Naive thymus-derived CD4-positive, alpha-beta T cell (primary cell): Measurements from ENCODE around the gene MIA2. TPM values are rescaled to one million over a fixed set of nuclear protein-coding genes. Genes with fewer than 3 reads are reported as not detected.
A peak's percentile ranks its signal among the peaks of the same experiment; 100 is the strongest.

Experiments
- ATAC-seq: fragments of 150-1000 bp; cut with Tn5 transposase; 2 replicates; pipeline ENCODE4 v1.10.0; 2021; ENCODE audit warnings: mild to moderate bottlenecking, moderate library complexity
- CTCF ChIA-PET: fragments of 350-600 bp; sonication (Branson Sonifier 250); formaldehyde crosslinking; loops from one replicate; lab custom pipeline; 2021; ENCODE audit warnings: antibody characterized with exemption; lab: Charles Lee
- POLR2A ChIA-PET: fragments of 350-600 bp; sonication (Branson Sonifier 250); formaldehyde crosslinking; loops from one replicate; lab custom pipeline; 2021; ENCODE audit warnings: antibody characterized with exemption, inconsistent platforms; lab: Charles Lee
- DNase-seq, 9 donors: peaks; one replicate each; pipeline versions ENCODE4 v3.0.0 to v3.0.0-alpha.2; 2020 to 2022; ENCODE audit warnings: mixed read lengths in 1 of 9
- H3K27ac ChIP-seq: one replicate; pipeline ENCODE4 v1.7.0; 2013; ENCODE audit warnings: mild to moderate bottlenecking, low read depth, low read length, moderate library complexity
- H3K27me3 ChIP-seq, 2 donors: one replicate each; pipeline ENCODE4 v1.7.0; 2013; ENCODE audit warnings: low read length in 2 of 2, mild to moderate bottlenecking in 2 of 2, moderate library complexity in 2 of 2; ENCODE audit not compliant: control insufficient read depth in 2 of 2, insufficient read depth in 2 of 2
- H3K36me3 ChIP-seq, 3 experiments: 1 replicate in 2 of 3; 2 replicates in 1 of 3; pipeline ENCODE4 v1.7.0; 2013; ENCODE audit warnings: low read length in 3 of 3, mild to moderate bottlenecking in 3 of 3, moderate library complexity in 1 of 3; ENCODE audit not compliant: insufficient read depth in 3 of 3, control insufficient read depth in 2 of 3
- H3K4me1 ChIP-seq, 2 donors: one replicate each; pipeline ENCODE4 v1.7.0; 2013; ENCODE audit warnings: low read length in 2 of 2, mild to moderate bottlenecking in 2 of 2, moderate library complexity in 1 of 2; ENCODE audit not compliant: control insufficient read depth in 2 of 2, insufficient read depth in 2 of 2
- H3K4me3 ChIP-seq: 2 replicates; pipeline ENCODE4 v1.7.0; 2013; ENCODE audit warnings: mild to moderate bottlenecking, low read length
- H3K9me3 ChIP-seq, 3 experiments: 1 replicate in 2 of 3; 2 replicates in 1 of 3; pipeline ENCODE4 v1.7.0; 2013; ENCODE audit warnings: low read length in 3 of 3; ENCODE audit not compliant: control insufficient read depth in 2 of 3
- H3K27ac Mint-ChIP-seq, 9 donors: one replicate each; pipeline ENCODE4 v1.8.0; 2020 to 2022; ENCODE audit warnings: mixed read lengths in 9 of 9, mild to moderate bottlenecking in 8 of 9, moderate library complexity in 5 of 9, inconsistent platforms in 2 of 9
- H3K27me3 Mint-ChIP-seq, 5 donors: one replicate each; pipeline ENCODE4 v1.8.0; 2021 to 2022; ENCODE audit warnings: mixed read lengths in 5 of 5, mild to moderate bottlenecking in 1 of 5
- H3K36me3 Mint-ChIP-seq, 5 donors: one replicate each; pipeline ENCODE4 v1.8.0; 2020 to 2022; ENCODE audit warnings: mixed read lengths in 5 of 5, mild to moderate bottlenecking in 3 of 5, inconsistent platforms in 1 of 5
- H3K4me1 Mint-ChIP-seq, 7 donors: one replicate each; pipeline ENCODE4 v1.8.0; 2020 to 2022; ENCODE audit warnings: mixed read lengths in 7 of 7, mild to moderate bottlenecking in 3 of 7, inconsistent platforms in 1 of 7
- H3K4me3 Mint-ChIP-seq, 10 donors: one replicate each; pipeline ENCODE4 v1.8.0; 2020 to 2022; ENCODE audit warnings: mild to moderate bottlenecking in 10 of 10, mixed read lengths in 10 of 10, moderate library complexity in 6 of 10, inconsistent platforms in 2 of 10
- H3K9me3 Mint-ChIP-seq, 11 donors: one replicate each; pipeline ENCODE4 v1.8.0; 2020 to 2022; ENCODE audit warnings: mixed read lengths in 11 of 11, mild to moderate bottlenecking in 4 of 11, inconsistent platforms in 1 of 11, moderate library complexity in 1 of 11
- intact Hi-C, 2 donors: fragments of 100-400 bp; cut with micrococcal nuclease; formaldehyde crosslinking; loops; one replicate each; pipeline ENCODE4 v1.15.1; 2023
- polyA plus RNA-seq, 2 donors: library from polyadenylated mRNA; unstranded; fragments of 300-500 nt; fragmentation: Illumina TruSeq; gene quantifications; one replicate each; pipeline ENCODE4 v1.2.3, GENCODE V29; 2021
- total RNA-seq, 6 experiments: library from RNA in 5 of 6; stranded (reverse) in 5 of 6; gene quantifications; 1 replicate in 5 of 6; 2 replicates in 1 of 6; pipeline ENCODE4 v1.2.3 and lab custom pipeline; 2021 to 2026

The MIA2 gene
- total and polyA plus RNA-seq, 7 experiments from 2014 or later: 18.4 to 30.6 (median 26.1) TPM

DNA sequence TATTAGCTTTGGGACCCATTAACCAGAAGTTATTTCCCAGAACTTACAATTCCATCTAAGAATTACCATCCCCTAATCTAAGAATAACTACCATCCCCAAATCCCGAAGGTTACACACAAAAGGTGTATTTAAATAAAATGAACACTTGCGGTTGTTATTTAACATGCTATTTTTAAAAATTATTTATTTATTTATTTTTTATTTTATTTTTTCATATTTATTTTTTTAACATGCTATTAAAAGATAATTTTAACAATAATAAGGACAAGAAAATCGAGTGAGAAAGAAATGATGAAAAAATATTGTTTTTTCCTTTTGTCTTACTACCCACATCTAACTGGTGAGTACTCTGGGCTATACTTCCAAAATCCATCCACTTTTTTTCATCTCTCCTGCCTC, 192.2 kb downstream of the MIA2 start:
- ATAC-seq (no peak), DNase-seq (no peak)
- Mint-ChIP-seq H3K4me1 (peaks cover 57 to 98% (median 87%) of the 10 kb centered on the region in 7 donors), H3K36me3 (peaks cover 0 to 14% (median 12%) of the 10 kb centered on the region in 5 donors), H3K9me3 (peaks cover 0 to 2% (median 0%) of the 10 kb centered on the region in 11 donors), H3K27me3 (no peaks in the 10 kb centered on the region), H3K27ac (peak overlapping the region in 1 of 9 donors; percentile 28), H3K4me3 (peak overlapping the region in 8 of 10 donors; percentile 27 to 100 (median 58))
- POLR2A ChIA-PET: no interaction called here
- H3K27me3 ChIP-seq: no peaks in the 10 kb centered on the region
- H3K4me1 ChIP-seq: peaks cover 31 to 52% of the 10 kb centered on the region in 2 donors
- intact Hi-C loops: loop anchor here (1.0 to 5.0 kb wide), 3 partner anchors 114 to 319 kb away; no protein-coding TSS in a partner anchor
- no peaks in the 10 kb centered on the region for H3K36me3 ChIP-seq
- CTCF ChIA-PET: interaction anchor here (1.0 to 2.3 kb wide), 3 partner anchors 106 to 256 kb away, joined by 3 to 7 read pairs (median 4); partner anchors contain the start of gene TRAPPC6B
- H3K27ac ChIP-seq: no peak overlapping the region
- no peaks in the 10 kb centered on the region for H3K9me3 ChIP-seq
- H3K4me3 ChIP-seq: no peak overlapping the region

DNA sequence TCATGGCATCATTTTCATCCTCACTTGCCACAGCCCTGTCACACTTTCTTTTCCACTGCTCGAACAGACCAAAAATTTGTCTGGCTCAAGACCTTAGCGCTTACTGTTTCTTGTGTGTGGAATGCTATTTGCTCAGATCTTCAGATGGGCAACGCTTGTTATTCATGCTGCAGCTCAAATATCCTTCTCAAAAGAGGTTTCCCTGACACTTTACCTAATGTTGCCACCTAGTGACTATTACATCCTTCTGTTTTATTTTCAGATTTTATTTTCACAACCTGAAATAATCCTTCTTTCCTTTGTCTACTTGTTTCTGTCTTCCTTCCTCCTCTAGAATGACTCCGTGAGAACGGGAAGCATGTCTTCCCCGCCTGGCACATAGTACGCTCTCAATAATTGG, 192.9 kb downstream of the MIA2 start:
- Mint-ChIP-seq H3K27ac (peak overlapping the region in 4 of 9 donors; percentile 9 to 76 (median 48)), H3K36me3 (peaks cover 0 to 8% (median 6%) of the 10 kb centered on the region in 5 donors), H3K9me3 (no peaks in the 10 kb centered on the region), H3K4me1 (peaks cover 55 to 94% (median 84%) of the 10 kb centered on the region in 7 donors), H3K4me3 (peak overlapping the region; percentile 0 to 100 (median 58)), H3K27me3 (no peaks in the 10 kb centered on the region)
- DNase-seq: peak in 2 of 9 donors; percentile 22 to 25
- Histone ChIP-seq H3K9me3 (no peaks in the 10 kb centered on the region), H3K27ac (no peak overlapping the region), H3K36me3 (peaks cover 0 to 6% (median 0%) of the 10 kb centered on the region in 3 experiments), H3K27me3 (no peaks in the 10 kb centered on the region), H3K4me1 (peaks cover 31 to 52% of the 10 kb centered on the region in 2 donors), H3K4me3 (no peak overlapping the region)
- ChIA-PET CTCF (interaction anchor here (1.0 to 2.3 kb wide), 3 partner anchors 106 to 257 kb away, joined by 3 to 7 read pairs (median 4); partner anchors contain the start of gene TRAPPC6B), POLR2A (interaction anchor here (1.0 kb wide), 1 partner anchor 26 kb away, joined by 3 read pairs; no protein-coding TSS in a partner anchor)
- intact Hi-C loops: loop anchor here (1.0 to 5.0 kb wide), 3 partner anchors 114 to 319 kb away; no protein-coding TSS in a partner anchor
- ATAC-seq: peak; percentile 34

DNA sequence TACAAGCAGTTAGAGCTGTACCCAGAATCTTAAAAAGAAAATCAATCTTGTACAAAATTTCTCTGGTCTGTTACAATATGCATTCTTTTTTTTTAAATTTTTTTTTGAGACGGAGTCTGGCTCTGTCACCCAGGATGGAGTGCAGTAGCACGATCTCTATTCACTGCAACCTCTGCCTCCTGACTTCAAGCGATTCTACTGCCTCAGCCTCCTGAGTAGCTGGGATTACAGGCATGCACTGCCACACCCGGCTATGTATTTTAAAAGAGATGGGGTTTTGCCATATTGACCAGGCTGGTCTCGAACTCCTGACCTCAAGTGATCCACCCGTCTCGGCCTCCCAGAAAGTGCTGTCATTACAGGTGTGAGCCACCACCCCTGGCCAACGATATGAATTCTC, 194.4 kb downstream of the MIA2 start:
- POLR2A ChIA-PET: no interaction called here
- CTCF ChIA-PET: interaction anchor here (2.3 kb wide), 1 partner anchor 197 kb away, joined by 7 read pairs; no protein-coding TSS in a partner anchor

DNA sequence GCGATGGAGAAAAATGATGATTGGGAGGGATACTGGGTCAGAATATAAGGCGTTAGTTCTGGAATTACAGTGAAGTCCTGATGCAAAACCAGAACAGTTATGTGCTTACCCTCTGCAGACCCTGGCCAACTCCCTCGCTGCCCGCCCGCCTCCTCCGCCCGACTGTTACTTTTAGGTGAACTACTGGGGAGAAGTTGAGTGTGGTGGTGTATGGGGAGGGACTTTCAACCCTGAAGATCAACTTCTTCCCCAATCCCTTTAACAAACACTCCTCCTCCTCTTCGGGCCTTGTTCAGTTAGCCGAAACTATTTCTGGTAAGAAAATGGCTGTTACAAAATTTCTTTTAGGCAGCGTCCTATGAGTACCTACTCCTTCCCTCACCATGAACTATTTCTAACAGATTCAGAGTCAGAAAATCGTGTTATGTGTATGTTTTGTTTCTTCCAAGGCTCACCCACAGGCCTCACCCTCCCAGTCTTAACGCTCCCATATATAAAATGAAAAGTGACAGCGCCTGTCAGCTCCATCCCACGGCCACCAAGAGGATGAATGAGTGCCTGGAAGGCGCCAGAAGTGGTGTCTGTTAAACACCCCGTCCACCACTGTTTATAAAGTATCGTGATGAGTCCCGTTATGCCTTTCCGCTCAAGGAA, 197.2 kb downstream of the MIA2 start:
- Mint-ChIP-seq H3K4me3 (peak overlapping the region; percentile 93 to 100 (median 99)), H3K27ac (peak overlapping the region; percentile 96 to 100 (median 97)), H3K9me3 (peaks cover 0 to 4% (median 0%) of the 10 kb centered on the region in 11 donors), H3K4me1 (peaks cover 45 to 62% (median 56%) of the 10 kb centered on the region in 7 donors), H3K27me3 (peaks cover 0 to 2% (median 0%) of the 10 kb centered on the region in 5 donors), H3K36me3 (peaks cover 0 to 5% (median 0%) of the 10 kb centered on the region in 5 donors)
- peak in 1 of 9 donors; percentile 27 for DNase-seq
- Histone ChIP-seq H3K4me3 (peak overlapping the region; percentile 98), H3K9me3 (no peaks in the 10 kb centered on the region), H3K27ac (peak overlapping the region; percentile 99), H3K4me1 (peaks cover 35 to 45% of the 10 kb centered on the region in 2 donors), H3K36me3 (peaks cover 0 to 7% (median 0%) of the 10 kb centered on the region in 3 experiments), H3K27me3 (no peaks in the 10 kb centered on the region)
- ChIA-PET CTCF (no interaction called here), POLR2A (interaction anchor here (0.9 to 3.7 kb wide), 14 partner anchors 9 to 328 kb away, joined by 3 to 40 read pairs (median 11); partner anchors contain the start of genes GEMIN2, PNN, SEC23A and TRAPPC6B)
- intact Hi-C loops: loop anchor here in 1 of 2 donors (1.0 to 10.0 kb wide), 2 partner anchors 160 to 1356 kb away; no protein-coding TSS in a partner anchor
- no peak for ATAC-seq

More for the DNA sequence above, 194.4 kb downstream of the MIA2 start:
- Mint-ChIP-seq H3K27me3 (peaks cover 0 to 2% (median 0%) of the 10 kb centered on the region in 5 donors), H3K4me1 (peaks cover 52 to 82% (median 74%) of the 10 kb centered on the region in 7 donors), H3K4me3 (peak overlapping the region in 9 of 10 donors; percentile 22 to 100 (median 99)), H3K27ac (peak overlapping the region in 3 of 9 donors; percentile 40 to 76 (median 56)), H3K36me3 (peaks cover 0 to 5% (median 0%) of the 10 kb centered on the region in 5 donors), H3K9me3 (peaks cover 0 to 4% (median 0%) of the 10 kb centered on the region in 11 donors)
- DNase-seq (no peak), ATAC-seq (no peak)
- Histone ChIP-seq H3K4me3 (no peak overlapping the region), H3K27ac (no peak overlapping the region), H3K36me3 (peaks cover 0 to 7% (median 0%) of the 10 kb centered on the region in 3 experiments), H3K9me3 (no peaks in the 10 kb centered on the region), H3K4me1 (peaks cover 33 to 43% of the 10 kb centered on the region in 2 donors), H3K27me3 (no peaks in the 10 kb centered on the region)
- intact Hi-C loops: loop anchor here in 1 of 2 donors (5.0 kb wide), 1 partner anchor 116 kb away; no protein-coding TSS in a partner anchor

DNA sequence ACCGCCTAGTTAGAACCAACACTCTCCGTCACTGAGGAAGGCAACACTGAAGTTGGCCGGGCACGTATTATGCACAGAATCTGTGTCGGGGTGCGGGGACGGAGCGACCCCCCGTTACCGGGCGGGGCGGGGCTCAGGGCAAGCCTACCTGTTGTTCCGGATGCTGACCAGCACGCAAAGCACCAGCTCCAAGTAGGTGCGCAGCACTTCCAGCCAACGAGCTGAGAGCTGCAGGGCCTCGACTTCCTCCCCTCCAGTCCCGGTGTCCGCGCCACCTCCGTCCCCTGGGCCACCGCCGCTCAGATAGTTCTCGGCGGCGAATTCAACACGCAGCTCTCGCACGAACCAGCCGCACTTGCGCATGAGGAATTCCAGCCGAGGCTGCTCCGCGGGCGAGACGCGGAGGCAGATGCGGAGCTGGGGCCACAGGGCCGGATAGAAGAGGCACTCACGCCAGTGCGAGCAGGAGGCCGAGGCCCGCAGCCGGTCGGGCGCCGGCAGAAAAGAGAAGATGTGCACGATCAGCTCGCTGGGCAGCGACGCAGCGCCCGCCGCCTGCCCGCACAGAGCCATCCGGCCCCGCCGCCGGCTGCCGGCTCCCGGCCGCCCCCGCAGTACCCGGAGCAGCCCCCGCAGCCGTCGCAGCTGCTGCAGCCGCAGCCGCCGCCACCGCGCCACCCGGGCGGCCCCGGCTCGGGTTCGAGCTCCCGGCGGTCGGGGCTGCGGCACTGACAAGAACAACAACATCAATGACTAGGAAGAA, 197.9 kb downstream of the MIA2 start:
- POLR2A ChIA-PET: interaction anchor here (0.5 to 3.7 kb wide), 21 partner anchors 10 to 1351 kb away, joined by 3 to 40 read pairs (median 5); partner anchors contain the start of genes GEMIN2, PNN, SEC23A and TRAPPC6B
- H3K4me1 Mint-ChIP-seq: peaks cover 39 to 56% (median 49%) of the 10 kb centered on the region in 7 donors
- H3K9me3 Mint-ChIP-seq: peaks cover 0 to 4% (median 0%) of the 10 kb centered on the region in 11 donors
- intact Hi-C loops: loop anchor here (1.0 to 10.0 kb wide), 9 partner anchors 15 to 1367 kb away; partner anchors contain the start of genes GEMIN2 (in 2 of the 2), PNN (in 2 of the 2), SEC23A (in 2 of the 2) and TRAPPC6B (in 2 of the 2)
- Histone ChIP-seq H3K27me3 (no peaks in the 10 kb centered on the region), H3K9me3 (no peaks in the 10 kb centered on the region), H3K4me1 (peaks cover 30 to 40% of the 10 kb centered on the region in 2 donors), H3K4me3 (peak overlapping the region; percentile 98), H3K36me3 (peaks cover 0 to 7% (median 0%) of the 10 kb centered on the region in 3 experiments), H3K27ac (peak overlapping the region; percentile 99)
- peaks cover 0 to 2% (median 0%) of the 10 kb centered on the region in 5 donors for H3K27me3 Mint-ChIP-seq
- CTCF ChIA-PET: interaction anchor here (1.2 kb wide), 1 partner anchor 8 kb away, joined by 3 read pairs; no protein-coding TSS in a partner anchor
- peak; percentile 32 to 85 (median 53) for DNase-seq
- H3K27ac Mint-ChIP-seq: peak overlapping the region; percentile 100
- no peak for ATAC-seq
- peaks cover 0 to 3% (median 0%) of the 10 kb centered on the region in 5 donors for H3K36me3 Mint-ChIP-seq
- peak overlapping the region; percentile 99 to 100 (median 100) for H3K4me3 Mint-ChIP-seq
